ENCODE results near the gene UNC5CL.

Gene UNC5CL

DNA sequence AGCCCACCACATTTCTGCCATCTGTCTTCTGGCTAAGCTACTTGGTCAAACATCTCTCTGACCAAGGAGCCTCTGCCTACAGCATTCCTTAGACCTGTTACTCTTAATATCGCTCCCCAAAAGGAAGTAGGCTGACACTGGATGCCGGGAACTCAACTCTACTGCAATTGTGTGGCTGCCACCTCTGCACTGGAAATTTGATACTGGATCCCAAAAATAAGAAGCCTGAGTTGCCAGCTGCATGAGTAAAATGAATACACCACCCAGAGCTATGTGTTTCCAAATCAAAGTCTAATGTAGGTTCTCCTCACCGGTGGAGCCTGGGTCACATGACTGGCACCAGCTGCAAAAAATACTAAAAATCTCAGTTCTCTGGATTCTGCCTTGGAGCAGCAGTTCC is 36.9 kb downstream of the UNC5CL start:
- H3K9me3 ChIP-seq (ENCODE audit: low read length): no peaks in the 10 kb centered on the region
- H3K4me3 ChIP-seq (ENCODE audit: low read length): no peak overlapping the region
- no peak overlapping the region for H2AFZ ChIP-seq (ENCODE audit: low read depth, low read length)
- peaks cover 18% of the 10 kb centered on the region for H3K4me1 ChIP-seq (ENCODE audit: insufficient read depth, low read length)
- no peaks in the 10 kb centered on the region for H3K36me3 ChIP-seq (ENCODE audit: insufficient read depth, low read length)
- H3K27me3 ChIP-seq (ENCODE audit: insufficient read depth, low read length): no peaks in the 10 kb centered on the region

- H3K9me3 ChIP-seq (ENCODE audit: low read length): no peaks in the 10 kb centered on the region
- peaks cover 30% of the 10 kb centered on the region for H3K4me1 ChIP-seq (ENCODE audit: insufficient read depth, low read length)
- no peaks in the 10 kb centered on the region for H3K27me3 ChIP-seq (ENCODE audit: insufficient read depth, low read length)
- H3K36me3 ChIP-seq (ENCODE audit: insufficient read depth, low read length): no peaks in the 10 kb centered on the region
- H2AFZ ChIP-seq (ENCODE audit: low read depth, low read length): no peak overlapping the region
- H3K4me3 ChIP-seq (ENCODE audit: low read length): no peak overlapping the region
These were observed 38.8 kb downstream of the UNC5CL start for GRCh38 chr6:41000248-41000647.

- Histone ChIP-seq H3K4me1 (ENCODE audit: insufficient read depth, low read length) (peaks cover 30% of the 10 kb centered on the region), H3K4me3 (ENCODE audit: low read length) (no peak overlapping the region), H2AFZ (ENCODE audit: low read depth, low read length) (no peak overlapping the region), H3K36me3 (ENCODE audit: insufficient read depth, low read length) (no peaks in the 10 kb centered on the region), H3K9me3 (ENCODE audit: low read length) (no peaks in the 10 kb centered on the region), H3K27me3 (ENCODE audit: insufficient read depth, low read length) (no peaks in the 10 kb centered on the region)
These were observed 39.5 kb downstream of the UNC5CL start for GRCh38 chr6:40999569-40999968.

DNA sequence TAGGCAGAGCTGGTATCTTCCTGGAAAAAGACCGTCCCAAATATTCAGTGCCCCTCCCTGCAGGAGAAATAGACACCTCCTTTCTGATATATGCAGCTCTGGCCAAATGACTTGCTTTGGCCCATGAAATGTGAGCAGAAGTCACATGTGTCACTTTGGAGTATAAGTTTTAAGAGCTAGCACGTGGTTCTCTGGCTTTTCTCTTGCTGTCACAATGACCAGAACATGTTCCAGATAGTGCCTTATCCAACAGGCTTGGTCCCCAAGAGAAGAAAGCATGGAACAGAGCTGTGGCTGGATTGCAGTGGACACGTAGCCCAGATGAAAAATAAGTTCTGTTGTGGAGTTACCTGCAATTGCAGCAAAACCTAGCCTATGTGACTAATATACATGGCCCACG is 40.4 kb downstream of the UNC5CL start:
- Histone ChIP-seq H3K4me3 (ENCODE audit: low read length) (no peak overlapping the region), H3K27me3 (ENCODE audit: insufficient read depth, low read length) (no peaks in the 10 kb centered on the region), H3K9me3 (ENCODE audit: low read length) (no peaks in the 10 kb centered on the region)

GRCh38 chr6:40997234-40997957 is 41.6 kb downstream of the UNC5CL start:
- no peaks in the 10 kb centered on the region for H3K36me3 ChIP-seq (ENCODE audit: insufficient read depth, low read length)
- H3K4me3 ChIP-seq (ENCODE audit: low read length): peak overlapping the region; percentile 1
- no peaks in the 10 kb centered on the region for H3K9me3 ChIP-seq (ENCODE audit: low read length)

More for the DNA sequence above, 40.4 kb downstream of the UNC5CL start:
- Histone ChIP-seq H3K4me1 (ENCODE audit: insufficient read depth, low read length) (peaks cover 30% of the 10 kb centered on the region), H2AFZ (ENCODE audit: low read depth, low read length) (no peak overlapping the region), H3K36me3 (ENCODE audit: insufficient read depth, low read length) (no peaks in the 10 kb centered on the region)

GRCh38 chr6:40996591-40997233 is 42.3 kb downstream of the UNC5CL start:
- Histone ChIP-seq H2AFZ (ENCODE audit: low read depth, low read length) (peak overlapping the region; percentile 59), H3K4me3 (ENCODE audit: low read length) (peak overlapping the region; percentile 1), H3K4me1 (ENCODE audit: insufficient read depth, low read length) (peaks cover 30% of the 10 kb centered on the region)

More at GRCh38 chr6:40997234-40997957, 41.6 kb downstream of the UNC5CL start:
- peaks cover 30% of the 10 kb centered on the region for H3K4me1 ChIP-seq (ENCODE audit: insufficient read depth, low read length)
- H3K27me3 ChIP-seq (ENCODE audit: insufficient read depth, low read length): no peaks in the 10 kb centered on the region
- H2AFZ ChIP-seq (ENCODE audit: low read depth, low read length): peak overlapping the region; percentile 59

GRCh38 chr6:40992746-40993145 is 46.3 kb downstream of the UNC5CL start:
- Histone ChIP-seq H2AFZ (ENCODE audit: low read depth, low read length) (no peak overlapping the region), H3K27me3 (ENCODE audit: insufficient read depth, low read length) (no peaks in the 10 kb centered on the region), H3K4me1 (ENCODE audit: insufficient read depth, low read length) (peaks cover 18% of the 10 kb centered on the region), H3K36me3 (ENCODE audit: insufficient read depth, low read length) (no peaks in the 10 kb centered on the region), H3K9me3 (ENCODE audit: low read length) (no peaks in the 10 kb centered on the region), H3K4me3 (ENCODE audit: low read length) (no peak overlapping the region)

More at GRCh38 chr6:40996591-40997233, 42.3 kb downstream of the UNC5CL start:
- Histone ChIP-seq H3K36me3 (ENCODE audit: insufficient read depth, low read length) (no peaks in the 10 kb centered on the region), H3K9me3 (ENCODE audit: low read length) (no peaks in the 10 kb centered on the region), H3K27me3 (ENCODE audit: insufficient read depth, low read length) (no peaks in the 10 kb centered on the region)

GRCh38 chr6:40990301-40990700 is 48.7 kb downstream of the UNC5CL start:
- H3K4me3 ChIP-seq (ENCODE audit: low read length): no peak overlapping the region
- H2AFZ ChIP-seq (ENCODE audit: low read depth, low read length): no peak overlapping the region
- H3K9me3 ChIP-seq (ENCODE audit: low read length): no peaks in the 10 kb centered on the region
- H3K36me3 ChIP-seq (ENCODE audit: insufficient read depth, low read length): no peaks in the 10 kb centered on the region
- no peaks in the 10 kb centered on the region for H3K27me3 ChIP-seq (ENCODE audit: insufficient read depth, low read length)
- no peaks in the 10 kb centered on the region for H3K4me1 ChIP-seq (ENCODE audit: insufficient read depth, low read length)

- Histone ChIP-seq H3K27me3 (ENCODE audit: insufficient read depth, low read length) (no peaks in the 10 kb centered on the region), H2AFZ (ENCODE audit: low read depth, low read length) (no peak overlapping the region), H3K4me1 (ENCODE audit: insufficient read depth, low read length) (no peaks in the 10 kb centered on the region), H3K9me3 (ENCODE audit: low read length) (no peaks in the 10 kb centered on the region), H3K4me3 (ENCODE audit: low read length) (no peak overlapping the region), H3K36me3 (ENCODE audit: insufficient read depth, low read length) (no peaks in the 10 kb centered on the region)
These were observed 49.5 kb downstream of the UNC5CL start for GRCh38 chr6:40989204-40990169.

DNA sequence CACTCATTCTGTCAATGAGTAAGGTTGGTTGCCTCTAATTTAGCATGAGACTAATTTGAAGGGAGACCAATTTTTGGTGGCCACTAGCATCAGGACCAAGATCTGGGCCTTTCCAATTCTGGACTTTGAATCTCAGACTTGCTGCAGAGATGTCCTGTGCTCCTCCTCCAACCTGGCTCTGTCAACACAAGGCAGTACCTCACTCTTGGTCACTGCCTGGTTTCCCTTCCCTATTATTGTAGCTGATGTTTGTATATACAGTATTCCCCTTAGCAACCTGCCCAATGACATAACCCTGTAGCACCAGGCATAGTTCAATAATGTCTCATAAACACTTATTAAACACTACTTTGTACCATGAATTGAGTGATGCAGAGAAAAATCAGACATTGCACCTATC is 50.4 kb downstream of the UNC5CL start:
- Histone ChIP-seq H3K36me3 (ENCODE audit: insufficient read depth, low read length) (no peaks in the 10 kb centered on the region), H3K4me3 (ENCODE audit: low read length) (no peak overlapping the region), H3K9me3 (ENCODE audit: low read length) (no peaks in the 10 kb centered on the region), H3K4me1 (ENCODE audit: insufficient read depth, low read length) (no peaks in the 10 kb centered on the region), H2AFZ (ENCODE audit: low read depth, low read length) (no peak overlapping the region), H3K27me3 (ENCODE audit: insufficient read depth, low read length) (no peaks in the 10 kb centered on the region)

GRCh38 chr6:40986921-40987819 is 51.9 kb downstream of the UNC5CL start:
- H3K9me3 ChIP-seq (ENCODE audit: low read length): no peaks in the 10 kb centered on the region
- no peaks in the 10 kb centered on the region for H3K36me3 ChIP-seq (ENCODE audit: insufficient read depth, low read length)
- H3K4me1 ChIP-seq (ENCODE audit: insufficient read depth, low read length): peaks cover 5% of the 10 kb centered on the region
- H3K4me3 ChIP-seq (ENCODE audit: low read length): no peak overlapping the region
- H2AFZ ChIP-seq (ENCODE audit: low read depth, low read length): no peak overlapping the region
- H3K27me3 ChIP-seq (ENCODE audit: insufficient read depth, low read length): no peaks in the 10 kb centered on the region

GRCh38 chr6:40986364-40986763 is 52.7 kb downstream of the UNC5CL start:
- H2AFZ ChIP-seq (ENCODE audit: low read depth, low read length): no peak overlapping the region
- H3K4me1 ChIP-seq (ENCODE audit: insufficient read depth, low read length): peaks cover 7% of the 10 kb centered on the region
- no peak overlapping the region for H3K4me3 ChIP-seq (ENCODE audit: low read length)
- H3K9me3 ChIP-seq (ENCODE audit: low read length): no peaks in the 10 kb centered on the region
- H3K27me3 ChIP-seq (ENCODE audit: insufficient read depth, low read length): no peaks in the 10 kb centered on the region
- no peaks in the 10 kb centered on the region for H3K36me3 ChIP-seq (ENCODE audit: insufficient read depth, low read length)
